GM12878 (cell line): ENCODE data around the gene QSOX2. TPM values are rescaled to one million over a fixed set of nuclear protein-coding genes. Genes with fewer than 3 reads are reported as not detected.

Experiments used
- ATAC-seq: fragments of 200-7000 bp; cut with Tn5 transposase; 3 replicates; pipeline ENCODE4 v1.9.1; 2020; ENCODE audit warnings: mild to moderate bottlenecking, moderate library complexity
- BruUV-seq: library from RNA; stranded (reverse); fragments of 400-500 nt; replicated peaks from 2 replicates; lab custom pipeline; 2021; lab: Mats Ljungman, UMichigan
- CTCF ChIA-PET: fragments of 300-600 bp; sonication (Branson Sonifier 250); formaldehyde crosslinking; extraction: SDS; loops from one replicate; lab custom pipeline; 2021; ENCODE audit warnings: inconsistent platforms; lab: Yijun Ruan, JAX
- POLR2A ChIA-PET: fragments of 350-600 bp; formaldehyde crosslinking; extraction: SDS; loops from one replicate; lab custom pipeline; 2021; ENCODE audit warnings: inconsistent platforms; lab: Charles Lee
- RAD21 ChIA-PET: fragments of 300-600 bp; sonication (Branson Sonifier 250); formaldehyde crosslinking; loops from one replicate; lab custom pipeline; 2023; ENCODE audit warnings: antibody characterized with exemption; ENCODE audit not compliant: unreplicated experiment; lab: Charles Lee
- SMC1A ChIA-PET: fragments of 300-600 bp; sonication (Branson Sonifier 250); formaldehyde crosslinking; loops from one replicate; lab custom pipeline; 2023; ENCODE audit not compliant: unreplicated experiment, uncharacterized antibody; lab: Charles Lee
- DNase-seq: peaks from one replicate; pipeline ENCODE4 v3.0.0-alpha.2; 2011; ENCODE audit warnings: low read depth, low spot score
- FAIRE-seq: peaks from 3 replicates; lab custom pipeline; 2011; peaks lifted over from hg19 to GRCh38; lab: Jason Lieb, UNC
- H2AFZ ChIP-seq: 2 replicates; pipeline ENCODE4 v1.6.0; 2011; ENCODE audit warnings: low read depth, low read length, control low read depth; ENCODE audit not compliant: control insufficient read depth
- H3K27ac ChIP-seq: 2 replicates; pipeline ENCODE4 v1.5.1; 2011; ENCODE audit warnings: control low read depth; ENCODE audit not compliant: control insufficient read depth, insufficient read depth
- H3K27me3 ChIP-seq, 2 experiments: replicated peaks in 1 of 2; 2 replicates each; pipeline versions ENCODE4 v1.6.0 to v1.6.1; 2011; ENCODE audit warnings: low read length in 1 of 2; ENCODE audit not compliant: control insufficient read depth in 2 of 2, insufficient read depth in 2 of 2
- H3K36me3 ChIP-seq, 2 experiments: 2 replicates each; pipeline ENCODE4 v1.5.1; 2011; ENCODE audit warnings: low read length in 1 of 2; ENCODE audit not compliant: control insufficient read depth in 2 of 2, insufficient read depth in 2 of 2
- H3K4me1 ChIP-seq: 2 replicates; pipeline ENCODE4 v1.6.1; 2011; ENCODE audit warnings: mild to moderate bottlenecking, low read length, moderate library complexity, mixed read lengths; ENCODE audit not compliant: control insufficient read depth, insufficient read depth
- H3K4me2 ChIP-seq: 2 replicates; pipeline ENCODE4 v1.6.0; 2011; ENCODE audit warnings: control low read depth; ENCODE audit not compliant: control insufficient read depth, insufficient read depth
- H3K4me3 ChIP-seq: fragments of 200-600 bp; sonication (generic); 2 replicates; pipeline ENCODE4 v1.5.1; 2016
- H3K79me2 ChIP-seq: 2 replicates; pipeline ENCODE4 v1.6.0; 2011; ENCODE audit warnings: low read length; ENCODE audit not compliant: control insufficient read depth, insufficient read depth
- H3K9ac ChIP-seq: 2 replicates; pipeline ENCODE4 v1.8.0; 2011; ENCODE audit warnings: low read length, control low read depth, mixed read lengths; ENCODE audit not compliant: control insufficient read depth, insufficient read depth
- H3K9me3 ChIP-seq: replicated peaks from 3 replicates; pipeline ENCODE4 v1.5.1; 2011; ENCODE audit warnings: mild to moderate bottlenecking, low read length; ENCODE audit not compliant: control insufficient read depth, insufficient read depth
- H4K20me1 ChIP-seq: 2 replicates; pipeline ENCODE4 v1.6.0; 2011; ENCODE audit not compliant: control insufficient read depth, insufficient read depth
- BHLHE40 ChIP-seq, 2 experiments: fragments of 450-650 bp in 1 of 2; IDR thresholded peaks; 2 replicates each; pipeline ENCODE4 v1.6.1; 2011 to 2017; ENCODE audit warnings: low read depth in 2 of 2, borderline replicate concordance in 1 of 2, improper control_type of control experiment in 1 of 2, low read length in 1 of 2, mild to moderate bottlenecking in 1 of 2
- CBX3 ChIP-seq: fragments of 200-600 bp; sonication (generic); IDR thresholded peaks from 2 replicates; pipeline ENCODE4 v1.6.1; 2016; ENCODE audit warnings: low read depth, borderline replicate concordance
- E2F4 ChIP-seq: IDR thresholded peaks from 2 replicates; pipeline ENCODE4 v1.6.1; 2012; ENCODE audit warnings: low read depth, low read length, improper control_type of control experiment
- EED ChIP-seq: sonication (generic); IDR thresholded peaks from 2 replicates; pipeline ENCODE4 v1.6.1; 2016; ENCODE audit warnings: antibody characterized with exemption, low read depth
- EZH2 ChIP-seq: IDR thresholded peaks from 2 replicates; pipeline ENCODE4 v1.6.1; 2012; ENCODE audit warnings: low read depth, mild to moderate bottlenecking, control low read depth, inconsistent platforms, low read length, borderline replicate concordance; ENCODE audit not compliant: control insufficient read depth
- GATAD2B ChIP-seq: fragments of 450-650 bp; conservative IDR thresholded peaks from 2 replicates; pipeline ENCODE4 v1.6.1; 2017; ENCODE audit warnings: low read depth, mild to moderate bottlenecking, moderate library complexity
- HCFC1 ChIP-seq: fragments of 150-350 bp; IDR thresholded peaks from 2 replicates; pipeline ENCODE4 v1.6.1; 2014; ENCODE audit warnings: low read length
- HSF1 ChIP-seq: fragments of 150-350 bp; IDR thresholded peaks from 2 replicates; pipeline ENCODE4 v1.6.1; 2014; ENCODE audit warnings: mild to moderate bottlenecking, low read depth, low read length
- IRF4 ChIP-seq: IDR thresholded peaks from 2 replicates; pipeline ENCODE4 v1.6.1; 2011; ENCODE audit warnings: low read depth, low read length
- KDM1A ChIP-seq: fragments of 200-600 bp; sonication (generic); IDR thresholded peaks from 2 replicates; pipeline ENCODE4 v1.6.1; 2016; ENCODE audit warnings: borderline replicate concordance
- PKNOX1 ChIP-seq: fragments of 450-650 bp; IDR thresholded peaks from 2 replicates; pipeline ENCODE4 v1.6.1; 2016; ENCODE audit warnings: mild to moderate bottlenecking
- POLR2A ChIP-seq: IDR thresholded peaks from 2 replicates; pipeline ENCODE4 v1.6.1; 2011; ENCODE audit warnings: low read depth, mild to moderate bottlenecking, low read length
- SIN3A ChIP-seq: IDR thresholded peaks from 2 replicates; pipeline ENCODE4 v1.6.1; 2012; ENCODE audit warnings: low read depth, low read length, improper control_type of control experiment
- SMARCA5 ChIP-seq: fragments of 450-650 bp; IDR thresholded peaks from 2 replicates; pipeline ENCODE4 v1.6.1; 2017; ENCODE audit warnings: mild to moderate bottlenecking
- SREBF2 ChIP-seq: IDR thresholded peaks from 2 replicates; pipeline ENCODE4 v1.6.1; 2012; ENCODE audit warnings: mild to moderate bottlenecking, low read length
- SUPT20H ChIP-seq: IDR thresholded peaks from 2 replicates; pipeline ENCODE4 v1.6.1; 2011; ENCODE audit warnings: low read depth, mild to moderate bottlenecking, low read length, moderate library complexity, borderline replicate concordance; ENCODE audit not compliant: control insufficient read depth
- TCF12 ChIP-seq: IDR thresholded peaks from 2 replicates; pipeline ENCODE4 v1.6.1; 2011; ENCODE audit warnings: low read depth, mild to moderate bottlenecking, low read length
- YBX1 ChIP-seq: fragments of 450-650 bp; IDR thresholded peaks from 2 replicates; pipeline ENCODE4 v1.6.1; 2016; ENCODE audit warnings: antibody characterized with exemption
- ZBTB4 ChIP-seq: fragments of 450-650 bp; formaldehyde crosslinking; IDR thresholded peaks from 2 replicates; pipeline ENCODE4 v1.4.0; 2022; ENCODE audit warnings: mild to moderate bottlenecking, moderate library complexity
- ZSCAN29 ChIP-seq: fragments of 450-650 bp; IDR thresholded peaks from 2 replicates; pipeline ENCODE4 v1.6.1; 2017; ENCODE audit warnings: mild to moderate bottlenecking, moderate library complexity
- WGBS: methylation state at CpG from one replicate; pipeline ENCODE4 v1.1.6; 2016; ENCODE audit warnings: low lambda C conversion rate; ENCODE audit not compliant: insufficient replicate concordance, insufficient coverage; ENCODE audit errors: missing lambda C conversion rate; 5-methylcytosine and 5-hydroxymethylcytosine counted together
- in situ Hi-C: fragments of 300-500 bp; cut with MboI; formaldehyde crosslinking; loops from 9 replicates; pipeline ENCODE4 v1.14.3; 2018; ENCODE audit warnings: mixed read lengths
- intact Hi-C: fragments of 100-400 bp; cut with micrococcal nuclease; formaldehyde crosslinking; loops from one replicate; pipeline ENCODE4 v1.14.2; 2022; ENCODE audit not compliant: unreplicated experiment
- polyA plus RNA-seq, 11 experiments: library from polyadenylated mRNA; depleted of rRNA in 4 of 11; unstranded in 6 of 11; stranded (reverse) in 5 of 11; fragments of >200 nt; fragmentation: Nextera tagmentation in 4 of 11; fragmentation: Illumina TruSeq in 1 of 11; extraction: Ambion mirVana in 4 of 11; extraction: Trizol in 1 of 11; gene quantifications; 1 replicate in 1 of 11; 2 replicates in 10 of 11; pipeline versions ENCODE4 v1.2.1 to v1.2.3, GENCODE V29; 2011 to 2016; ENCODE audit warnings: inconsistent platforms in 2 of 11, missing spikeins in 2 of 11, low read depth in 1 of 11
- total RNA-seq, 4 experiments: library from RNA; depleted of rRNA in 3 of 4; stranded (reverse); fragments of >200 nt in 3 of 4; fragmentation: Illumina TruSeq in 1 of 4; extraction: Trizol in 1 of 4; gene quantifications; 2 replicates each; pipeline versions ENCODE4 v1.2.1 to v1.2.3, GENCODE V29; 2013 to 2021

The QSOX2 gene
- total and polyA plus RNA-seq, 10 of the 15 experiments (the other 5 are each of a cell fraction or from before 2014, with no cell fraction given): 0.34 to 16.1 (median 8.2) TPM

DNA sequence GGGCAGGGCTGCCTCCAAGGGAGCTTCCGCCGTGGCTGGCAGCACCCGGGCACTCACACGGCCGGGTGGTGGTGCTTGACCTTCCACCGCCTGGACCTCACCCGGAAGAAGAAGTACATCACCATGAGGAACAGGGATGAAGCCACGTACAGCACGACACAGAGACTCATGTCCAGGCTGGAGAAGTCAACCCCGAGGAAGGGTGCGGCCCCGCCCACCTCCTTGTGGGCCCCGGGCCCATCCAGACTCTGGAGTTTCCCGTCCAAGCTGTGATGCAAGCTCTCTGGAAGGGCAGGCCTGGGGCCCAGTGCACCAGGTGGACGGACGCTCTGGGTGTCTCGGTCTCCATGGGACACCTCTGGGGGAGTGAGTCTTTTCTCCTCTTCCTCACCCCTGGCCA, 36.9 kb downstream of the QSOX2 start:
- ChIA-PET SMC1A (no interaction called here), CTCF (no interaction called here), POLR2A (no interaction called here), RAD21 (no interaction called here)
- over 99% methylated on average over 17 of the region's 17 CpGs for WGBS
- H3K4me1 ChIP-seq: no peaks in the 10 kb centered on the region
- no peak for TF ChIP-seq HSF1
- no peak for TF ChIP-seq POLR2A
- no peak for TF ChIP-seq BHLHE40 (IDR thresholded peaks at IDR 0.05; ENCODE audit: borderline replicate concordance in 1 of 2, low read depth in 2 of 2, low read length in 1 of 2)
- TF ChIP-seq ZSCAN29: no peak
- no peak for TF ChIP-seq PKNOX1
- no peak for TF ChIP-seq SIN3A
- no peak for TF ChIP-seq CBX3
- TF ChIP-seq SREBF2: no peak
- no peak for TF ChIP-seq SUPT20H
- no peak for TF ChIP-seq E2F4
- no peak for TF ChIP-seq ZBTB4 (CRISPR knock-in tag)
- no peak for TF ChIP-seq IRF4
- no peak for TF ChIP-seq GATAD2B
- no peak for TF ChIP-seq TCF12
- TF ChIP-seq EED: no peak
- TF ChIP-seq EZH2: no peak
- TF ChIP-seq SMARCA5: no peak
- TF ChIP-seq YBX1: no peak
- no peak for TF ChIP-seq KDM1A
- TF ChIP-seq HCFC1: no peak
- no peak for DNase-seq
- intact Hi-C loops: no loop called here
- peaks cover under 1 to 9% of the 10 kb centered on the region in 2 experiments; a peak in 3 of 4 replicates for H3K36me3 ChIP-seq
- H3K4me2 ChIP-seq: no peak overlapping the region
- no peak overlapping the region for H3K9ac ChIP-seq
- H2AFZ ChIP-seq: no peak overlapping the region
- no peak overlapping the region for H3K4me3 ChIP-seq
- no peak for ATAC-seq
- BruUV-seq: no TSS peak
- H4K20me1 ChIP-seq: peaks cover 4% of the 10 kb centered on the region; the same call in 1 of the 2 replicates
- H3K27ac ChIP-seq: no peak overlapping the region
- no peaks in the 10 kb centered on the region for H3K79me2 ChIP-seq
- no peak for FAIRE-seq
- H3K27me3 ChIP-seq: peaks cover 0 to 2% of the 10 kb centered on the region in 2 experiments; a peak in 2 of 4 replicates
- in situ Hi-C loops: no loop called here
- H3K9me3 ChIP-seq: no peaks in the 10 kb centered on the region; the same call in 2 of the 3 replicates
